ENCODE results near the gene NOS1AP. TPM values are rescaled to one million over a fixed set of nuclear protein-coding genes. Genes with fewer than 3 reads are reported as not detected.
A peak's percentile ranks its signal among the peaks of the same experiment; 100 is the strongest.
"Not testable (repeated sequence)": the region's sequence is repeated elsewhere in the genome, so short reads cannot be mapped to it uniquely, and the experiment has no call there.

Gene NOS1AP
- total RNA-seq, 1 experiment from 2014 or later = 2.6 TPM

DNA sequence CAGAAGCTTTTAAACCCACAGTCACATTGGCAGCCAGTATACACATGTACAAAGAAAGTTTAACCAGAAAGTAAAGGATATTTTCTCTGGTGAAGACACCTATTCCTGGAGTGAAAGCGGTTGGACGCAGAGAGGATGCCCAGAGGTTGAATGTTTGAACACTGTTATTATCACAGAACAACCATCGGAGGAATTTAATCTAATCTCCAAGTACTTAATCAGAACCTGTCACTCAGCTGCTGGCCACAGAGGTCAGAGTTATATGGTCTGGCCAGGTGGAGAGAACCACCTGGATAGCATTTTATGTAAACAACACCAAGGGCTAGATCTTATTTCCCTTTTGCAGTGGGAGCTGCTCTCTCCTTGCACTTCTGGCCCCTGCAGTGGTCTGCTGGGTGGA, 277.8 kb downstream of the NOS1AP start:
- Histone ChIP-seq H3K36me3 (ENCODE audit: low read depth, low read length) (no peaks in the 10 kb centered on the region), H3K4me3 (ENCODE audit: low read length) (no peak overlapping the region), H3K9me3 (ENCODE audit: low read length) (no peaks in the 10 kb centered on the region), H4K20me1 (ENCODE audit: low read length) (no peaks in the 10 kb centered on the region), H3K27me3 (ENCODE audit: low read length) (no peaks in the 10 kb centered on the region), H3K27ac (ENCODE audit: low read length) (no peak overlapping the region), H3K9ac (ENCODE audit: low read length) (no peak overlapping the region), H3K4me1 (ENCODE audit: insufficient read depth, low read length) (peaks cover 21% of the 10 kb centered on the region), H2AFZ (ENCODE audit: low read length) (no peak overlapping the region), H3K4me2 (ENCODE audit: low read length) (no peak overlapping the region), H3F3A (ENCODE audit: low read length, unreplicated experiment) (no peaks in the 10 kb centered on the region), H3K79me2 (ENCODE audit: low read length) (no peaks in the 10 kb centered on the region), H3K9me2 (replicated peaks; ENCODE audit: low read length) (no peaks in the 10 kb centered on the region)
- intact Hi-C loops (cut with micrococcal nuclease) = no loop called here
- TF ChIP-seq EZH2 (IDR thresholded peaks at IDR 0.05; ENCODE audit: low read length, unreplicated experiment) = no peak
- TF ChIP-seq EZH2phosphoT487 (IDR thresholded peaks at IDR 0.05; ENCODE audit: borderline replicate concordance, low read length) = no peak
- TF ChIP-seq, protein P1, sequence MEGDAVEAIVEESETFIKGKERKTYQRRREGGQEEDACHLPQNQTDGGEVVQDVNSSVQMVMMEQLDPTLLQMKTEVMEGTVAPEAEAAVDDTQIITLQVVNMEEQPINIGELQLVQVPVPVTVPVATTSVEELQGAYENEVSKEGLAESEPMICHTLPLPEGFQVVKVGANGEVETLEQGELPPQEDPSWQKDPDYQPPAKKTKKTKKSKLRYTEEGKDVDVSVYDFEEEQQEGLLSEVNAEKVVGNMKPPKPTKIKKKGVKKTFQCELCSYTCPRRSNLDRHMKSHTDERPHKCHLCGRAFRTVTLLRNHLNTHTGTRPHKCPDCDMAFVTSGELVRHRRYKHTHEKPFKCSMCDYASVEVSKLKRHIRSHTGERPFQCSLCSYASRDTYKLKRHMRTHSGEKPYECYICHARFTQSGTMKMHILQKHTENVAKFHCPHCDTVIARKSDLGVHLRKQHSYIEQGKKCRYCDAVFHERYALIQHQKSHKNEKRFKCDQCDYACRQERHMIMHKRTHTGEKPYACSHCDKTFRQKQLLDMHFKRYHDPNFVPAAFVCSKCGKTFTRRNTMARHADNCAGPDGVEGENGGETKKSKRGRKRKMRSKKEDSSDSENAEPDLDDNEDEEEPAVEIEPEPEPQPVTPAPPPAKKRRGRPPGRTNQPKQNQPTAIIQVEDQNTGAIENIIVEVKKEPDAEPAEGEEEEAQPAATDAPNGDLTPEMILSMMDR (conservative IDR thresholded peaks at IDR 0.05; ENCODE audit: low read depth, low read length) = no peak
- CTCF ChIA-PET = no interaction called here
- DNase-seq = no peak
- POLR2A ChIA-PET (ENCODE audit: unreplicated experiment) = no interaction called here
- ATAC-seq = no peak
- BruUV-seq (replicated peaks) = no TSS peak

DNA sequence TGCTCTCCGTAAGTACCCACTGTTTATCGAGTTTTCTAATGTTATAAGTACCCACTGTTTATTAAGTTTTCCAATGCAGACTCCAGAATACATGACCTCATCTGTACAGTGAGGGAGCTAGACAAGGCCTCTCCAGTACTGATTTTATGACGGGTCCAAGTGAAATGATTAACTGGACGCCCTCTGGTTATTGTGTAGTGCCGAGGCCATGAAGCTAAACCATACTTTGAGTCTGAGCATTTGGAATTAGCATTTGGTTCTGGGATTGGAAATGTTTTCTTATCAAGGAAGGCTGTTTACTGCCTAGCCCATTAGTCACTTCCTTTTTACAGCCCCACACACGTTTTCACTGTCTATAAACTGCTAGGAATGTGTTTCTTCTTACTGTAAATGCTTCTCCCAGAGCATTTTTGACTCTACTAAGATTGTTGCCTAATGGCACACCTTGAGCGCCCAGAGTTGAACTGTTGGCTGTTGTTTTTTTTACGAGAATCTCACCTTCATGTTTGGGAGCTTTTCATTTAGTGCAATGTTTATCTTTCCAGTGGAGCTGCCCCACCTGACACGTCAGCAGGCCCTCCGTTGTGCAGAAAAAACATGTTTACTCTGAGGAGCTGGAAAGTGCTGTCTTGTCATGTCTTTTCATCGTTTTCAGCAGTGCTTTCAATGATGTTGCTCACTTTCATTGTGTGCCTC, 280.3 kb downstream of the NOS1AP start:
- Histone ChIP-seq H3K9ac (ENCODE audit: low read length) (0 out of 2 replicates have a peak overlapping the region, but pooled peaks have one; percentile 15), H3K9me3 (ENCODE audit: low read length) (no peaks in the 10 kb centered on the region), H3K36me3 (ENCODE audit: low read depth, low read length) (no peaks in the 10 kb centered on the region), H3K79me2 (ENCODE audit: low read length) (no peaks in the 10 kb centered on the region), H3K9me2 (replicated peaks; ENCODE audit: low read length) (no peaks in the 10 kb centered on the region), H3K4me2 (ENCODE audit: low read length) (peak overlapping the region; percentile 55), H3K27ac (ENCODE audit: low read length) (peak overlapping the region; percentile 69), H3F3A (ENCODE audit: low read length, unreplicated experiment) (no peaks in the 10 kb centered on the region), H2AFZ (ENCODE audit: low read length) (peak overlapping the region; percentile 63), H3K4me3 (ENCODE audit: low read length) (peak overlapping the region; percentile 8; the same call in 1 of the 2 replicates), H4K20me1 (ENCODE audit: low read length) (no peaks in the 10 kb centered on the region), H3K4me1 (ENCODE audit: insufficient read depth, low read length) (peaks cover 21% of the 10 kb centered on the region), H3K27me3 (ENCODE audit: low read length) (no peaks in the 10 kb centered on the region)
- POLR2A ChIA-PET (ENCODE audit: unreplicated experiment) = interaction anchor here (0.5 kb wide), 1 partner anchor 19 kb away, joined by 3 read pairs; no protein-coding TSS in a partner anchor
- TSS peak; percentile 42 for BruUV-seq (replicated peaks)
- intact Hi-C loops (cut with micrococcal nuclease) = loop anchor here (2.0 kb wide), 1 partner anchor 47 kb away; no protein-coding TSS in a partner anchor
- peak; percentile 93 for ATAC-seq
- TF ChIP-seq, protein P1 (conservative IDR thresholded peaks at IDR 0.05; ENCODE audit: low read depth, low read length) = no peak
- TF ChIP-seq EZH2phosphoT487 (IDR thresholded peaks at IDR 0.05; ENCODE audit: borderline replicate concordance, low read length) (no peak), EZH2 (IDR thresholded peaks at IDR 0.05; ENCODE audit: low read length, unreplicated experiment) (no peak)
- CTCF ChIA-PET = interaction anchor here (0.6 kb wide), 2 partner anchors 74 to 313 kb away, joined by 3 to 6 read pairs; no protein-coding TSS in a partner anchor
- peak; percentile 80 for DNase-seq

DNA sequence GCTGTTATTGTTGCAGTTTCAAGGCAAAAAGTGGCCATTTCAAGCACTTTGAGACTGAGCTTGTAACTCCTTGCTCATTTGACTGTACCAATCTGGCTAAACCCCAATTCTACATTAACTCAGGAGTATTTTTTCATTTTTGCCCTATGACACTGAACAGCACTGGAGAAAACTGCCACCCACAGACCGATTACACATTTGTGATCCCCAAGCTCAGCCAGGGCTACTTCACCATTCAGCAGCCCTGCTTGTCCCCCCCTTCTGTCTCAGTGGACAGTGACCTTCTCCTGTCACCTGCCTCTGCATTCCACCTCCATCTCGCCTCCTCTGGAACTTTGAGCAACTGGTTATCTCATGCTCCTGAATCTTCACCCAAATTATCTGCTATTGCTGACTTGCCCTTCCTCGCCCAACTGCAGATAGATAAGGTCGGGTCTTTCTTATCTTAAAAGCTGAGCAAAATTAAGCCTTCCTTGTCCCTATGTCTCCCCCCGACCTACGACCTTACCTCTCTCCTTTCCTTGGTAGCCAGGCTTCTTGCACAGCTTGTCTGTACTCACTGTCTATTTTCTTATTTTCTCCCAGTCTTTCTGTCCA, 281.9 kb downstream of the NOS1AP start:
- intact Hi-C loops (cut with micrococcal nuclease) = loop anchor here (2.0 kb wide), 1 partner anchor 49 kb away; no protein-coding TSS in a partner anchor
- no peaks in the 10 kb centered on the region for H3K9me2 ChIP-seq (replicated peaks; ENCODE audit: low read length)
- ATAC-seq = no peak
- no peak overlapping the region for H3K4me3 ChIP-seq (ENCODE audit: low read length)
- H3K36me3 ChIP-seq (ENCODE audit: low read depth, low read length) = no peaks in the 10 kb centered on the region
- TF ChIP-seq EZH2phosphoT487 (IDR thresholded peaks at IDR 0.05; ENCODE audit: borderline replicate concordance, low read length) (no peak), EZH2 (IDR thresholded peaks at IDR 0.05; ENCODE audit: low read length, unreplicated experiment) (no peak)
- TF ChIP-seq, protein P1 (conservative IDR thresholded peaks at IDR 0.05; ENCODE audit: low read depth, low read length) = no peak
- H3K79me2 ChIP-seq (ENCODE audit: low read length) = no peaks in the 10 kb centered on the region
- no peak overlapping the region for H3K4me2 ChIP-seq (ENCODE audit: low read length)
- H3K4me1 ChIP-seq (ENCODE audit: insufficient read depth, low read length) = peaks cover 21% of the 10 kb centered on the region
- H3K27me3 ChIP-seq (ENCODE audit: low read length) = no peaks in the 10 kb centered on the region
- H3K27ac ChIP-seq (ENCODE audit: low read length) = no peak overlapping the region
- H4K20me1 ChIP-seq (ENCODE audit: low read length) = no peaks in the 10 kb centered on the region
- CTCF ChIA-PET = no interaction called here
- H2AFZ ChIP-seq (ENCODE audit: low read length) = no peak overlapping the region
- BruUV-seq (replicated peaks) = no TSS peak
- no peaks in the 10 kb centered on the region for H3K9me3 ChIP-seq (ENCODE audit: low read length)
- H3K9ac ChIP-seq (ENCODE audit: low read length) = no peak overlapping the region
- no peak for DNase-seq
- no peaks in the 10 kb centered on the region for H3F3A ChIP-seq (ENCODE audit: low read length, unreplicated experiment)
- POLR2A ChIA-PET (ENCODE audit: unreplicated experiment) = no interaction called here

DNA sequence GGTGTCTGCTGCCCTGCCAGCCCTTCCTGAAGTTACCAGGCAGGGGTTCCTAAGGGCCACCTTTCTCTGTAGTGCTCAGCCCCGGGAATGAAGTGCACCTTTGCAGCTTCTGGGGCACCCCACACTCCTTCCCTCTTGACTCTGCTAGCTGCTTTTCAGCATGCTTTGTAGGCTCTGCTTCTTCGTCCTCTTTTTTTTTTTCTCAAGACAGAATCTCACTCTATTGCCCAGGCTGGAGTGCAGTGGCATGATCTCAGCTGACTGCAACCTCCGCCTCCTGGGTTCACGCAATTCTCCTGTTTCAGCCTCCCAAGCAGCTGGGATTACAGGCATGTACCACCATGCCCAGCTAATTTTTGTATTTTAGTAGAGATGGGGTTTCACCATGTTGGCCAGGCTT, 282.4 kb downstream of the NOS1AP start:
- H3K4me3 ChIP-seq (ENCODE audit: low read length); H3K36me3 ChIP-seq (ENCODE audit: low read depth, low read length); ATAC-seq; POLR2A ChIA-PET (ENCODE audit: unreplicated experiment); H4K20me1 ChIP-seq (ENCODE audit: low read length); H2AFZ ChIP-seq (ENCODE audit: low read length); H3K9ac ChIP-seq (ENCODE audit: low read length); H3K27me3 ChIP-seq (ENCODE audit: low read length); DNase-seq; H3K79me2 ChIP-seq (ENCODE audit: low read length); H3K9me2 ChIP-seq (replicated peaks; ENCODE audit: low read length); H3K9me3 ChIP-seq (ENCODE audit: low read length); H3F3A ChIP-seq (ENCODE audit: low read length, unreplicated experiment); H3K27ac ChIP-seq (ENCODE audit: low read length); BruUV-seq (replicated peaks); CTCF ChIA-PET; H3K4me2 ChIP-seq (ENCODE audit: low read length): not testable (repeated sequence)
- intact Hi-C loops (cut with micrococcal nuclease) = loop anchor here (2.0 kb wide), 1 partner anchor 49 kb away; no protein-coding TSS in a partner anchor
- peaks cover 21% of the 10 kb centered on the region for H3K4me1 ChIP-seq (ENCODE audit: insufficient read depth, low read length)
